B cell (primary cell): ENCODE results near the gene RGS2.

ENCODE experiments used
- CTCF ChIP-seq: fragments of 200-600 bp; IDR thresholded peaks from one replicate; pipeline ENCODE4 v1.8.0; 2022; ENCODE audit warnings: antibody characterized with exemption, mild to moderate bottlenecking
- EZH2 ChIP-seq: IDR thresholded peaks from 2 replicates; pipeline ENCODE4 v1.6.1; 2012; ENCODE audit warnings: borderline replicate concordance, low read depth, mild to moderate bottlenecking, moderate library complexity, low read length; ENCODE audit not compliant: insufficient read depth, poor library complexity, severe bottlenecking

DNA sequence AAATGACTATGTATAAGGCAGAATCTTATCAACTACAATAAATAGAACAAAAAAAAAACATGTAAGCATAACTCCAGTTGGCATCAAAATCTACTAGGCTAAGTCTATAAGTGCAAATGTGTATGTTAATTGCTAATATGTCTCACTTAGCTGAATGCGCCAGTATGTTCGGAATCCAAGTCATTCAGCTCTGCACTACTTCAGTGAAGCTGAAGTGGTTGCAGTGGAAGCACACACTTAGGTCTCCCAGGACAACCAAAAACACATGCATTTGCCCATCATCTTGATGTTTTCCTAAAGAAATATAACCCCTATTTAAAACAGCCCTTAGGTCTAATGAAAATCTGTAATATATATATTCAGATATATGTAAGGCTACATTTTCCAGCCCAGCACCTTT is 41.0 kb upstream of the RGS2 start:
- TF ChIP-seq CTCF (no peak), EZH2 (no peak)
